GM19324 (cell line): ENCODE results near the gene MAGEA11.
"Not testable (repeated sequence)": the region's sequence is repeated elsewhere in the genome, so short reads cannot be mapped to it uniquely, and the experiment has no call there.

Experiments
- ATAC-seq: cut with Tn5 transposase; IDR thresholded peaks from one replicate; pipeline ENCODE4 v1.9.1; 2021; ENCODE audit warnings: mild to moderate bottlenecking, moderate library complexity; ENCODE audit not compliant: unreplicated experiment, low FRiP score

The MAGEA11 gene

DNA sequence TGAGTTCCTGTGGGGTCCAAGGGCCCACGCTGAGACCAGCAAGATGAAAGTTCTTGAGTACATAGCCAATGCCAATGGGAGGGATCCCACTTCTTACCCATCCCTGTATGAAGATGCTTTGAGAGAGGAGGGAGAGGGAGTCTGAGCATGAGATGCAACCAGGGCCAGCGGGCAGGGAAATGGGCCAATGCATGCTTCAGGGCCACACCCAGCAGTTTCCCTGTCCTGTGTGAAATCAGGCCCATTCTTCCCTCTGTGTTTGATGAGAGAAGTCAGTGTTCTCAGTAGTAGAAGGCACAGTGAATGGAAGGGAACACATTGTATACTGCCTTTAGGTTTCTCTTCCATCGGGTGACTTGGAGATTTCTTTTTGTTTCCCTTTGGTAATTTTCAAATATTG, 4.8 kb downstream of the MAGEA11 start:
- no peak for ATAC-seq

- no peak for ATAC-seq
Measured at GRCh38 chrX:149717803-149718202, 5.9 kb downstream of the MAGEA11 start.

- ATAC-seq: no peak
Measured at GRCh38 chrX:149718757-149719156, 6.9 kb downstream of the MAGEA11 start.

DNA sequence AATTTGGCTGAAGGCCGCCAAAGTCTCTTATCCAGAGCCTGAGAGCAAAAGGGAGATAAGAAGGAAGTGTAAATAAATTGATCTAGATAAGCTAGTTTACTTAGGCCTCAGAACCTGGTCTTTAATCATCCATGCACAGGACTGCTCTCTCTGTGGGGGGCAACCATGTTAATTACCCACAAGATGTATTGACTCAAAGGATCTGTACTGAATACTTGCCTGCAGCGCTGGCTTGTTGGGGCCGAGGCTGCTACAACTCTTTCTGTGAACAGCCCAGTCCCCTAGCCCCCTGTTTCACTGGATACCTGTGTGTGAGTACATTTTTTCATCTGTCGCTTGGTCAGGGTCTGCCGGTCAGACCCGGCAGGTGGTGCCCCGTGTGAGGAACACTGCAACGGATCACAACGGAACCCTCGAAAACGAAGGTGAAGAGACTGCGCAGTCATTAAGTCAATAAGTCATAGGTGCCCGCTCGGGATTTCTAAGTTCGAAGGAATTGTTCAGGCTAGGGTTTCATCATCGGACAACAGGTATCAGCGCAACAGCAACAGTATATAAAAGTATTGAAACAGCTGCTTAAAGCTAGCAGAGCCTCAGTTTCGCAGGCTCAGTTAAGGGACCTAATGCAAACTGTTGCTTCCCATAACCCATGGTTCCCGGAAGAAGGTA, 8.3 kb downstream of the MAGEA11 start:
- ATAC-seq: no peak

- not testable (repeated sequence) for ATAC-seq
Measured at GRCh38 chrX:149721241-149721640, 9.4 kb downstream of the MAGEA11 start.

DNA sequence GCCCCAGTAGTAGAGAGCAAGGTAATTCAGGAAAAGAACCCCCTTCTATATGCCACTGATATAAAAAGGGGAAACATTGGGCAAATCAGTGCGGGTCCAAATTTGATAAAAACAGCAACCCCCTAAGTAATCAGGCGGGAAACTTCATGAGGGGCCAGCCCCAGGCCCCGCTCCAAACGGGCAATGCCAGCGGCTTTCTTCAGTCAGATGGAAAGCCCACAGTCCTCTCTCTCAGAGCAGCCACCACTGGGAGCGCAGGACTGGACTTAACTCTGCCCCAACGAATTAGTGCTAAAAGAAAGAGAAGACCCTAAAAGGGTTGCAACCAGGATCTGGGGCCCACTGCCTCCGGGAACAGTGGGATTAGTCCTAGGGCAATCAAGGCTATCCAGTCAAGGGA, 9.9 kb downstream of the MAGEA11 start:
- ATAC-seq: no peak

GRCh38 chrX:149723583-149724118, 11.8 kb downstream of the MAGEA11 start:
- ATAC-seq: not testable (repeated sequence)

- ATAC-seq: not testable (repeated sequence)
Measured at GRCh38 chrX:149727308-149727707, 15.4 kb downstream of the MAGEA11 start.

GRCh38 chrX:149742269-149742668, 30.4 kb downstream of the MAGEA11 start:
- ATAC-seq: not testable (repeated sequence)

GRCh38 chrX:149746390-149747007, 34.6 kb downstream of the MAGEA11 start:
- ATAC-seq: not testable (repeated sequence)

GRCh38 chrX:149757206-149758067, 45.6 kb downstream of the MAGEA11 start:
- ATAC-seq: no peak

DNA sequence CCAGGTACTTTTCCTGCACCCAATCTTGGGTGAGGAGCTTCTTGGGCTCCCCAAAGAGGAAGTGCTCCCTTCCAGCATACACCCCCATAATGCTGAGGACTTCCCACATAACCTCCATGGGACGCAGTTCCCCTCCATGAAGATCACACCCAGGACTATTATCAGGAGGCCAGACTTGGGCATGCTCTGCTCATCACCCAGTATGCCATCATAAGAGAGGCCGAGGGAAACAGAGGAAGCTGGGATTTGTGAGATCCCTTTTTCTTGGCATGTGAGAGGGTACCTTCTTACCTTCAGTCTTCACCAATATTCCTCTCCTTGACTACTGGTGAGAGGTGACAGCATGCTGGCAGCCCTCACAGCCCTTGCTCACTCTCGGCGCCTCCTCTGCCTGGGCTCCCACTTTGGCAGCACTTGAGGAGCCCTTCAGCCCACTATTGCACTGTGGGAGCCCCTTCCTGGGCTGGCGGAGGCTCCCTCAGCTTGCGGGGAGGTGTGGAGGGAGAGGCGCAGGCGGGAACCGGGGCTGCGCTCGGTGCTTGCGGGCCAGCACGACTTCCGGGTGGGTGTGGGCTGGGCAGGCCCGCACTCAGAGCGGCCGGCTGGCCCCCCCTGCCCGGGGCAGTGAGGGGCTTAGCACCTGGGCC, 46.3 kb downstream of the MAGEA11 start:
- ATAC-seq: no peak

DNA sequence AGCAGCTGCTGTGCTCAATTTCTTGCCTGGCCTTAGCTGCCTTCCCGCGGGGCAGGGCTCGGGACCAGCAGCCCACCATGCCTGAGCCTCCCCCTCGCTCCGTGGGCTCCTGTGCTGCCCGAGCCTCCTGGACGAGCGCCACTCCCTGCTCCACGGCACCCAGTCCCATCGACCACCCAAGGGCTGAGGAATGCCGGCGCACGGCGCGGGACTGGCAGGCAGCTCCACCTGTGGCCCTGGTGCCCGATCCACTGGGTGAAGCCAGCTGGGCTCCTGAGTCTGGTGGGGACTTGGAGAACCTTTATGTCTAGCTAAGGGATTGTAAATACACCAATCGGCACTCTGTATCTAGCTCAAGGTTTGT, 46.8 kb downstream of the MAGEA11 start:
- ATAC-seq: not testable (repeated sequence)

- no peak for ATAC-seq
Measured at GRCh38 chrX:149759824-149760223, 48.0 kb downstream of the MAGEA11 start.

GRCh38 chrX:149760965-149761364, 49.1 kb downstream of the MAGEA11 start:
- no peak for ATAC-seq

- ATAC-seq: not testable (repeated sequence)
Measured at GRCh38 chrX:149761858-149762674, 50.2 kb downstream of the MAGEA11 start.

GRCh38 chrX:149762696-149763614, 51.1 kb downstream of the MAGEA11 start:
- no peak for ATAC-seq
